Natural killer cell treated with Interleukin-12 subunit alpha and Interleukin-12 subunit beta and Interleukin-15 and Interleukin-18, amount 100 ng/mL, for 72 hours (primary cell): ENCODE data around the gene RGS5. TPM values are rescaled to one million over a fixed set of nuclear protein-coding genes. Genes with fewer than 3 reads are reported as not detected.

Experiments
- ATAC-seq, 2 donors: fragments of 150-1000 bp; cut with Tn5 transposase in 1 of 2; sonication (Bioruptor Pico), chemical (Tn5 transposase) in 1 of 2; 2 replicates each; pipeline ENCODE4 v1.10.0; 2021
- DNase-seq: peaks from one replicate; pipeline ENCODE4 v3.0.0; 2022; ENCODE audit warnings: low spot score
- H3K27ac Mint-ChIP-seq, 2 donors: 1 replicate in 1 of 2; 2 replicates in 1 of 2; pipeline ENCODE4 v1.8.0; 2022; ENCODE audit warnings: mixed read lengths in 2 of 2, mild to moderate bottlenecking in 1 of 2, moderate library complexity in 1 of 2
- H3K27me3 Mint-ChIP-seq, 2 donors: 1 replicate in 1 of 2; 2 replicates in 1 of 2; pipeline ENCODE4 v1.8.0; 2022; ENCODE audit warnings: mixed read lengths in 2 of 2
- H3K36me3 Mint-ChIP-seq: one replicate; pipeline ENCODE4 v1.8.0; 2022; ENCODE audit warnings: mixed read lengths
- H3K4me1 Mint-ChIP-seq, 2 donors: 1 replicate in 1 of 2; 2 replicates in 1 of 2; pipeline ENCODE4 v1.8.0; 2022; ENCODE audit warnings: low read depth in 2 of 2, mixed read lengths in 2 of 2, mild to moderate bottlenecking in 1 of 2
- H3K4me3 Mint-ChIP-seq: one replicate; pipeline ENCODE4 v1.8.0; 2022; ENCODE audit warnings: mixed read lengths
- H3K9me3 Mint-ChIP-seq: 2 replicates; pipeline ENCODE4 v1.8.0; 2022; ENCODE audit warnings: mixed read lengths
- total RNA-seq, 2 donors: library from RNA; stranded (reverse); gene quantifications; one replicate each; pipeline ENCODE4 v1.2.3, GENCODE V29; 2022

RGS5 gene
- total RNA-seq, 2 donors from 2014 or later = 0.95 to 1.2 TPM

DNA sequence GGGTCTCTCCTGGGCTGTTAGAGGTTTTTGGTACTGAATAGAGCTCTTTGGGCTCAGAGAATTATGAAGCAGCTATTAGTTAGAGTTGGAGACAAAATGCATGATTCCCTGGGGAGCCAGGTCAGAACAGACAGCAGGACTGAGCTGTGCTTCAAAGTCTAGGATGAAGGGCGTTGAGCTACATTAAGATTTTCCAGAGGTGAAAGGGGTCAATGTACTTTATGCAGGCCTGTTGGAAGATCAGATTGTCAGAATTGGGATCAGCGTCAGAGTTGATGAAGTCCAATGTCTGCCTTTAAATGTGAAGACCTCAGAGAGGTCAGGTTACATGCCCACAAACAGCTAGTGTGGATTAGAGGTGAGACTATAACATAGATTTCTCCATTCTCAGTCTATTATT is 53.8 kb downstream of the RGS5 start:
- ATAC-seq (no peak), DNase-seq (no peak)
- Mint-ChIP-seq H3K4me3 (no peak overlapping the region), H3K36me3 (no peaks in the 10 kb centered on the region), H3K4me1 (no peaks in the 10 kb centered on the region), H3K27me3 (peaks cover 2 to 10% of the 10 kb centered on the region in 2 donors), H3K9me3 (no peaks in the 10 kb centered on the region), H3K27ac (no peak overlapping the region)

DNA sequence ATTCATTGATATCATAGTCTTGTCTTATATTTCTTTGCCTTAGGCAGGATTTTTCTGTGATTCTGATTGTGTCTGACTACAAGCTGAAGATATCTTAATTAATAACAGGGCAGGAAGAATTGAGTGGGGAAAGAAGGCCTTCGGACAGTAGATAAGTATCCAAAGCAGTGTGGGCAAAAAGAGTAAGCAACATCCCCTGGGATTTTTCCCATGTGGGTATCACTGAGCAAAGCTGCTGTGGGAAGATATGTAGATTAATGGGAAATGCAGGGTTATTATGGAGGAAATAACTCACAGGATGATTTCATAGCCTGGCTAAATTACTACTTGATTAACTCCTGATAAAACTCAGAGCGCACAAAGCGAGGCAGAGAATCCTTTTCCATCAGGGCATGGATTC is 55.7 kb downstream of the RGS5 start:
- no peak overlapping the region for H3K4me3 Mint-ChIP-seq
- H3K4me1 Mint-ChIP-seq = no peaks in the 10 kb centered on the region
- DNase-seq (no peak), ATAC-seq (no peak)
- no peaks in the 10 kb centered on the region for H3K9me3 Mint-ChIP-seq
- no peaks in the 10 kb centered on the region for H3K36me3 Mint-ChIP-seq
- H3K27ac Mint-ChIP-seq = no peak overlapping the region
- H3K27me3 Mint-ChIP-seq = peaks cover 3 to 18% of the 10 kb centered on the region in 2 donors

DNA sequence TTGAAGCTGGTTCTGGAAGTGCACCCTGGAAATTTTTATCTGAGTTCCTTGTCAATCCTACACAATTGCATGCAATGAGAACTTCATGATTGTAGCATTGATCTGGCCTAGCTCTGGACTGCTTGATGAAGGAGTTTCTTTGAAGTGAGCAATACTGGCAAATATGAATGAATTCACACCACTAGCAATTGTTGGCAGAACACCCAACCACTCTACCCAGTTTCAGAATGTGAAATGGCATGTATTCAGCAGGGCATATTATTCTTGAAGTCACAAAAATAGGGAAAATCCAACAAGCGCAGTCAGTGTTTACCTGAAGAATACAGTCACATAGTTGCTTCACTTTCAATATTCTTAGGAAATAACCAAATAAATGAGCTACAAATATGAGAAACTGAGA is 57.3 kb downstream of the RGS5 start:
- no peaks in the 10 kb centered on the region for H3K36me3 Mint-ChIP-seq
- H3K4me1 Mint-ChIP-seq = no peaks in the 10 kb centered on the region
- peaks cover 3 to 18% of the 10 kb centered on the region in 2 donors for H3K27me3 Mint-ChIP-seq
- no peak overlapping the region for H3K27ac Mint-ChIP-seq
- no peak overlapping the region for H3K4me3 Mint-ChIP-seq
- no peaks in the 10 kb centered on the region for H3K9me3 Mint-ChIP-seq
- DNase-seq (no peak), ATAC-seq (no peak)

DNA sequence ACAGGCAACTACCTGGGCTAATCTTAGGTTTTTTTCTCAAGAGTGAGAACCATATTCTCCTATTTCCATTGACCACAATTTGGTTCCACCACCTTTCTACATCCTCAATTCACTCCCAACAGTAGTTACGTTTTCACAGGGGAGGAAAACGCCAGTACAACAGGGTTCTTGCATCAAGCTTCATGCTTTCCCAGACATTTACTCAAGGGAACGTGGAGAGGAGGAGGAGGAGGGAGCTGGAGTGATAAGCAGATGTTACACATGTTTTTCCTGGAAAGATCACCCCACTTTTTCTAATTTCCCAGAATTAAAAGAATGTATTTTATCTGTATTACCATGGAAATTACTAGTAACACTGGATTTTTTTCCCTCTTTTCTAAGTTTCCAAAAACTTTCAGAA is 58.3 kb downstream of the RGS5 start:
- no peak overlapping the region for H3K27ac Mint-ChIP-seq
- H3K4me3 Mint-ChIP-seq = no peak overlapping the region
- H3K9me3 Mint-ChIP-seq = no peaks in the 10 kb centered on the region
- peaks cover 3 to 18% of the 10 kb centered on the region in 2 donors for H3K27me3 Mint-ChIP-seq
- ATAC-seq (no peak), DNase-seq (no peak)
- H3K4me1 Mint-ChIP-seq = no peaks in the 10 kb centered on the region
- no peaks in the 10 kb centered on the region for H3K36me3 Mint-ChIP-seq

DNA sequence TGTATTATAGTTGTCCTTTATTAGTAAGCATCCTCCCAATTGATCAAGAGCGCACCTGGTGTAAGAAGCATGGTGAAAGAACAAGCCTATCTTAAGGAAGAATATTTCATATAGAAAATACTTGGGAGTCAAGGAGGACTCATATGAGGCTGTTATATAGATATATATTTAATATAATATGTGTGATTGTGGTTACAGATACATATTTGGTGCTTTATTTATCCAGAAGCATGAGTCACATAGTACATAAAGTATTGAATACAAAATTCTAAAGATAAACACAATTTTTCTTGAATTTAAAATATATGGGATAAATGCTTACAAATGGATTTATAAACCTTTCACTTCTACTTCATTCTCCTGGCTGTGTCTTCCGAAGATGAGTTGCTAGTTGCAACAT is 60.6 kb downstream of the RGS5 start:
- no peaks in the 10 kb centered on the region for H3K4me1 Mint-ChIP-seq

DNA sequence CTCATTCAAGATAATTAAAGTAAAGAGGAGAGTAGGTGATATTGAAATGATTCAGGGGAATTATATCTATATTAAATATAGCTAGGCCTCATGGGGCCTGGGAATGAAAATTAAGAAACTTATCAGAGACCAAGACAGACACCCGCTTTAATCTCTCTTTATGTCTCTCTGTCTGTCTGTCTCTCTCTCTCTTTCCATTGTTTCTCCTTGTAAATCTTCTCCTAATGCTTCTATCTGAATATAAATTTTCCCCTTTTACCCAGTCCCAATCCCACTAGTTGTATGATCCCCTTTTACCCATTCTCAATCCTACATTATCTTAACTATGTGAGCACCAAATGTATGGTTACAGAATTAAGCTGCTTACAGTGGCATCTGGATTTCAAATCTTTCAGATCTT is 61.2 kb downstream of the RGS5 start:
- Mint-ChIP-seq H3K9me3 (no peaks in the 10 kb centered on the region), H3K27me3 (peaks cover 6 to 23% of the 10 kb centered on the region in 2 donors), H3K36me3 (no peaks in the 10 kb centered on the region), H3K27ac (no peak overlapping the region), H3K4me3 (no peak overlapping the region), H3K4me1 (no peaks in the 10 kb centered on the region)
- ATAC-seq = no peak
- DNase-seq = no peak

More for the DNA sequence above, 60.6 kb downstream of the RGS5 start:
- no peak overlapping the region for H3K27ac Mint-ChIP-seq
- ATAC-seq (no peak), DNase-seq (no peak)
- no peak overlapping the region for H3K4me3 Mint-ChIP-seq
- no peaks in the 10 kb centered on the region for H3K9me3 Mint-ChIP-seq
- peaks cover 6 to 18% of the 10 kb centered on the region in 2 donors for H3K27me3 Mint-ChIP-seq
- no peaks in the 10 kb centered on the region for H3K36me3 Mint-ChIP-seq

DNA sequence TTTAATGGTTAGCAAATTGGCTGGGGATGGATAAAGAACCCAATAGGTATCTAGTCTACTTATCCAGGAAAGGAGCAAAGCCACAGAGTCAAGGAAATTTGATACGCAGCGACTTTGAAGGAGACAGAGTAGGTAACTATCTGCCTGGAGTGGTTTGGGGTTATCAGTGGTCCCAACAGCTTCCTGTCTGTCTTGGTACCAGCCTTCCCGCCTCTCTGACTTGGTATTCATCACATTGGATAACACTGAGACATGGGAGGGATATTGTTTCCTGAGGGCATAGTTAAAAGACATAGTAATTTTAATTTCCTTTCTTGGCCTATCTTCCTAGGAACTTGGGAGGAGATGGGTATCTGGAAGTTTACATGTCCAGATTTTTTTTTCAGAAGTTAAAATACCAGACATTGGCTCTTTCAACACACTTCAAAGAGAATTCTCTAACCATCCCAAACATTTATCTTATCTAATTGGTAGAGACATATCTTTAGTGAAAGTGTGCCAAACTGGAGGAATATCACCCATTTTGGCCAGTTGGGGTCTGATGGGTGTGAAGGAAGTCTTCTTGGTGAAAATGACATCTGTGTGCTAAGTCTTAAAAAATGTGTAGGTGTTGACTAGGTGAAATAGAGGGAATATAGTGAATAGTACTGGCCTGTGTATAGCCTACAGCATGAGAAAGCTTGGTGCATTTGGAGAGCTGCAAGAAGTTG is 65.0 kb downstream of the RGS5 start:
- no peak overlapping the region for H3K4me3 Mint-ChIP-seq
- H3K27ac Mint-ChIP-seq = no peak overlapping the region
- no peaks in the 10 kb centered on the region for H3K36me3 Mint-ChIP-seq
- H3K27me3 Mint-ChIP-seq = peaks cover 7 to 29% of the 10 kb centered on the region in 2 donors
- DNase-seq = no peak
- no peak for ATAC-seq
- no peaks in the 10 kb centered on the region for H3K9me3 Mint-ChIP-seq
- no peaks in the 10 kb centered on the region for H3K4me1 Mint-ChIP-seq

DNA sequence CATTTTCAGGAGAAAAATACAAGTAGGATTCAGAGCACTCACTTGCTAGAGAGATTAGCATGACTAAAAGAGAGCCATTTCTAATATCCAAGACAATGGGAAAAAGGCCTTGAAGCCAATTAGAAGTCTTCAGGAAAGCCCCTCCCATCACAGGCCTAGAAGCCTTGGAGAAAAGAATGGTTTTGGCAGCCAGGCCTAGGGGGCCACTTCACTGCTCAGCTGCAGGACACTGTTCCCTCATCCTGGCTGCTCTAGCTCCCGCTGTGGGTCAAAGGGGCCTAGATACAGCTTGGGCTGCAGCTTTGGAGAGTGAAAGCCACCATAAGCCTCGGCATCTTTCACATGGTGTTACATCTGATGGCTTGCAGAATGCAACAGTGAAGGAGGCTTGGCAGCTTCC is 70.7 kb downstream of the RGS5 start:
- no peak overlapping the region for H3K27ac Mint-ChIP-seq

DNA sequence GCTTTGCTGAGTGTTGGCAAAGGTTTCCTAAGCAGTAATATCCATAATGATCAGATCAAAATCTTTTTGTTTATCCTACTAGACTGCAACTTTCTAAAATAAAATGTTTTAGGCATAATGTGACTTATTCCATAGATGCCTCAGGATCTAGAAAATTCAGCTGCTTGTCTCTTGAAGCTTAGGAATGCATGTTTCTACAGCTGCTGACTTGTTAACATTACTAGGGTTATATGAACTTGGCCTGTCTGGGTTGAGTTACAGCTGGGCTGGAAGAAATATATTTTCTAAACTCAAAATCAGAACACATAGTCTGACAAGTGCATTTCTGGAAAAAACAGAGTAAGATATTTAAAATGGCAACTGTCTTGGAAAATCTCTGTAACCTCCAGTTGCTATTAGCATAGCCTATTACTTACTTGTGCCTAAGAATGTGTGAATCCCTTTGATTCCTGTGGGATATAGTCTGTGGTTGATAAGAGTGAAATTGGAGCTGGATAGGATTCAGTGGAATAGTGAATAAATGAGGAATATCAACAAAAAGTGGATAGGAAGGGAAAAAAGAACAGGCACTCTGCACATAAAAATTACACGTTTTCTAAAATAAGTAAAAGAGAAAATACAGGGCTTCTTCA is 72.4 kb downstream of the RGS5 start:
- no peak for ATAC-seq
- H3K36me3 Mint-ChIP-seq = no peaks in the 10 kb centered on the region

More for the DNA sequence above, 70.7 kb downstream of the RGS5 start:
- no peaks in the 10 kb centered on the region for H3K4me1 Mint-ChIP-seq
- no peak for DNase-seq
- peaks cover 10 to 44% of the 10 kb centered on the region in 2 donors for H3K27me3 Mint-ChIP-seq
- no peak for ATAC-seq
- H3K4me3 Mint-ChIP-seq = no peak overlapping the region
- H3K36me3 Mint-ChIP-seq = no peaks in the 10 kb centered on the region
- H3K9me3 Mint-ChIP-seq = no peaks in the 10 kb centered on the region

DNA sequence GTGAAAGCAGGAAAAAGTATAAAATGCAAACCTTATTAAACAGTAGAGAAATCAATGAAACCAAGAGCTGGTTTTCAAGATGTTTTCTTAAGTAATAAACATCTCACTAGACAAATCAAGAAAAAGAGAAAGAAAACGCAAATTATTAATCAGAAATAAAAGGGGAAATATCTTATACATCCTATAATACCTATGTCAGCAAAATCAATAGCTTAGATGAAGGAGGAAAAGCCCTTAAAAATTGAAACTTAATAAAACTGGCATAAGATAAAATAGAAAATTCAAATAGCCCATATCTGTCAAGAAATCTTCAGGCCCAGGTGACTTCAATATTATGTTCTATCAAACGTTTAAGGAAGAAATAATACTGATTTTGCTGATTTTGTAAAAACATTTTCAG is 74.4 kb downstream of the RGS5 start:
- H3K36me3 Mint-ChIP-seq = no peaks in the 10 kb centered on the region
- no peak for DNase-seq
- H3K9me3 Mint-ChIP-seq = no peaks in the 10 kb centered on the region
- no peak overlapping the region for H3K4me3 Mint-ChIP-seq
- H3K4me1 Mint-ChIP-seq = no peaks in the 10 kb centered on the region
- ATAC-seq = no peak
- peaks cover 17 to 50% of the 10 kb centered on the region in 2 donors for H3K27me3 Mint-ChIP-seq
- no peak overlapping the region for H3K27ac Mint-ChIP-seq

More for the DNA sequence above, 72.4 kb downstream of the RGS5 start:
- H3K27ac Mint-ChIP-seq = no peak overlapping the region
- H3K9me3 Mint-ChIP-seq = no peaks in the 10 kb centered on the region
- no peaks in the 10 kb centered on the region for H3K4me1 Mint-ChIP-seq
- peaks cover 11 to 44% of the 10 kb centered on the region in 2 donors for H3K27me3 Mint-ChIP-seq
- DNase-seq = no peak
- no peak overlapping the region for H3K4me3 Mint-ChIP-seq

DNA sequence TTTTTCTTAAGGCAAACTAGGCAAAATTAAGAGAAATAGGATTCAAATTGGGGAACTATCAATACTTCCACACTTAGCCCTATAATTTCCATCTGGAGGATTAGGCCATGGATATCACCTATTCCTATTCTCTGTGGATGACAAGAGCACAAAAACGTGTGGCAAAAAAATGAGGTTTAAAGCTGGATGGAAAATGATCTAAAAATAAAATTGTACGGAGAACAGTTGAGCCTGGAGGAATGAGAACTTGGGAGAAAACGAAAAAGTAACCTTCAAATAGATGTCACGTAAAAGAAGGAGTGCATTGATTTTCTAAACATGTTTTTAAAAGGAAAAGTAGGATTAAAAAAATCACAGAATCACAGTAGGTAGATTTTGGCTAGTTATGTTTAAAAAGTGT is 77.9 kb downstream of the RGS5 start:
- H3K4me1 Mint-ChIP-seq = no peaks in the 10 kb centered on the region
- no peak for ATAC-seq
- no peaks in the 10 kb centered on the region for H3K9me3 Mint-ChIP-seq

DNA sequence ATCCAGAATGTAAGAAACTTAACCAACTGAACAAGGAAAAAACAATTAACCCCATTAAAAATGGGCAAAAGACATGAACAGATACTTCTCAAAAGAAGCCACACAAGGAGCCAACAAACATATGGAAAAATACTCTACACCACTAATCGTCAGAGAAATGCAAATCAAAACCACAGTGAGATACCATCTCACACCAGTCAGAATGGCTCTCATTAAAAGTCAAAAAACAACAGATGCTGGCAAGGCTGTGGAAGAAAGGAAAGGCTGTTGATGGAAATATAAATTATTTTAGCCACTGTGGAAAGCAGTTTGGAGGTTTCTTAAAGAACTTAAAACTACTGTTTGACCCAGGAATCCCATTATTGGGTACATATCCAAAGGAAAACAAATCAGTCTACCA is 82.3 kb downstream of the RGS5 start:
- H3K4me3 Mint-ChIP-seq = no peak overlapping the region
- DNase-seq = no peak
- no peak for ATAC-seq
- H3K27me3 Mint-ChIP-seq = peaks cover 15 to 25% of the 10 kb centered on the region in 2 donors
- H3K27ac Mint-ChIP-seq = no peak overlapping the region
- H3K4me1 Mint-ChIP-seq = no peaks in the 10 kb centered on the region
- H3K9me3 Mint-ChIP-seq = no peaks in the 10 kb centered on the region
- H3K36me3 Mint-ChIP-seq = no peaks in the 10 kb centered on the region

More for the DNA sequence above, 77.9 kb downstream of the RGS5 start:
- H3K27ac Mint-ChIP-seq = no peak overlapping the region
- H3K27me3 Mint-ChIP-seq = peaks cover 23 to 29% of the 10 kb centered on the region in 2 donors
- no peak overlapping the region for H3K4me3 Mint-ChIP-seq
- H3K36me3 Mint-ChIP-seq = no peaks in the 10 kb centered on the region
- DNase-seq = no peak

DNA sequence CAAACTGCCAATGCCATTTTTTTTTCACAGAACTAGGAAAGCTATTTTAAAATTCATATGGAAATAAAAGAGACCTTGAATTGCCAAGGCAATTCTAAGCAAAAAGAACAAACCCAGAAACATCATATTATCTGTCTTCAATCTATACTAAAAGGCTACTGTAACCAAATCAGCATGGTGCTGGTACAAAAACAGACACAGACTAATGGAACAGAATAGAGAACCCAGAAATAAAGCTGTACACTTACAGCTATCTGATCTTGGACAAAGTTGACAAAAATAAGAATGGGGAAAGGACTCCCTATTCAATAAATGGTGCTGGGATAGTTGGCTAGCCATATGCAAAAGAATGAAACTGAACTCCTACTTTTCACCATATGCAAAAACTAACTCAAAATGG is 83.0 kb downstream of the RGS5 start:
- H3K4me3 Mint-ChIP-seq = no peak overlapping the region
- no peaks in the 10 kb centered on the region for H3K9me3 Mint-ChIP-seq
- H3K27me3 Mint-ChIP-seq = peaks cover 15 to 23% of the 10 kb centered on the region in 2 donors
- no peak for DNase-seq
- H3K27ac Mint-ChIP-seq = no peak overlapping the region
- no peaks in the 10 kb centered on the region for H3K36me3 Mint-ChIP-seq
- no peak for ATAC-seq
- H3K4me1 Mint-ChIP-seq = no peaks in the 10 kb centered on the region

DNA sequence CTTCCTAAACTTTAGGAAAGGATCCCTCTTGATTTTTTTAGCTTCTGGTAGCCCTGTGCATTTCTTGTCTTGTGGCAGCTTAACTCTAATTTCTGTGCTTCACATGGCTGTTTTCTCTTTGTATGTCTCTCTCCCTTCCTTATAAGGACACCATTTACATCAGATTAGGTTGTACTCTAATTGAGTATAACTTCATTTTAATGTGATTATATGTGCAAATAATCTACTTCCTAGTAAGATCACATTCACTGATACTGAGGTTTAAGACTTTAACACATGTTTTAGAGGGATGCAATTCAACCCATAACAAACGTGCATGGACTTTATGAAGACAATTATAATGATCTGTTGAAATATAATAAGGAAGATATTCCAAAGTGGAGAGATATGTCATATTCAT is 86.8 kb downstream of the RGS5 start:
- no peak for ATAC-seq
- Mint-ChIP-seq H3K27me3 (peaks cover 12 to 38% of the 10 kb centered on the region in 2 donors), H3K4me3 (no peak overlapping the region), H3K27ac (no peak overlapping the region), H3K36me3 (no peaks in the 10 kb centered on the region), H3K9me3 (peaks cover 3% of the 10 kb centered on the region), H3K4me1 (no peaks in the 10 kb centered on the region)
- DNase-seq = no peak
